Neural progenitor cell (in vitro differentiated cells): ENCODE results near the gene SNX17. TPM values are rescaled to one million over a fixed set of nuclear protein-coding genes. Genes with fewer than 3 reads are reported as not detected.

Experiments used
- DNase-seq: peaks from one replicate; pipeline ENCODE4 v3.0.0-alpha.2; 2016; ENCODE audit warnings: low spot score
- H2AFZ ChIP-seq: fragments of 200-600 bp; sonication (generic); replicated peaks from 2 replicates; pipeline ENCODE4 v1.6.1; 2016; ENCODE audit warnings: antibody characterized with exemption
- H3F3A ChIP-seq: fragments of 200-600 bp; sonication (generic); 2 replicates; pipeline ENCODE4 v1.6.1; 2016; ENCODE audit warnings: antibody characterized with exemption, low read depth
- H3K27ac ChIP-seq: fragments of 200-600 bp; sonication (generic); 2 replicates; pipeline ENCODE4 v1.5.1; 2016; ENCODE audit warnings: mild to moderate bottlenecking
- H3K27me3 ChIP-seq: fragments of 200-600 bp; sonication (generic); 2 replicates; pipeline ENCODE4 v1.6.1; 2016; ENCODE audit warnings: mild to moderate bottlenecking, moderate library complexity
- H3K36me3 ChIP-seq: fragments of 200-600 bp; sonication (generic); 2 replicates; pipeline ENCODE4 v1.5.1; 2016
- H3K4me1 ChIP-seq: fragments of 200-600 bp; sonication (generic); 2 replicates; pipeline ENCODE4 v1.6.1; 2016; ENCODE audit warnings: mixed run types
- H3K4me2 ChIP-seq: fragments of 200-600 bp; sonication (generic); 2 replicates; pipeline ENCODE4 v1.6.1; 2016
- H3K4me3 ChIP-seq: fragments of 200-600 bp; sonication (generic); 2 replicates; pipeline ENCODE4 v1.5.1; 2016
- H3K79me2 ChIP-seq: fragments of 200-600 bp; sonication (generic); 2 replicates; pipeline ENCODE4 v1.6.1; 2016; ENCODE audit warnings: low read depth
- H3K9ac ChIP-seq: fragments of 200-600 bp; sonication (generic); 2 replicates; pipeline ENCODE4 v1.6.1; 2016
- H3K9me3 ChIP-seq: fragments of 200-600 bp; sonication (generic); 2 replicates; pipeline ENCODE4 v1.5.1; 2016; ENCODE audit warnings: low read depth
- H4K20me1 ChIP-seq: fragments of 200-600 bp; sonication (generic); 2 replicates; pipeline ENCODE4 v1.6.1; 2016; ENCODE audit warnings: low read depth
- H3K27ac Mint-ChIP-seq: 3 replicates; pipeline ENCODE4 v1.8.0; 2021; ENCODE audit warnings: mixed read lengths
- H3K27me3 Mint-ChIP-seq: 2 replicates; pipeline ENCODE4 v1.8.0; 2022; ENCODE audit warnings: low read depth, mild to moderate bottlenecking, inconsistent platforms, moderate library complexity, mixed read lengths; ENCODE audit not compliant: insufficient read depth
- H3K36me3 Mint-ChIP-seq: 3 replicates; pipeline ENCODE4 v1.8.0; 2021; ENCODE audit warnings: mixed read lengths
- H3K4me1 Mint-ChIP-seq: 3 replicates; pipeline ENCODE4 v1.8.0; 2021; ENCODE audit warnings: mixed read lengths
- H3K4me3 Mint-ChIP-seq: 3 replicates; pipeline ENCODE4 v1.8.0; 2021; ENCODE audit warnings: mild to moderate bottlenecking, moderate library complexity, mixed read lengths
- H3K9me3 Mint-ChIP-seq: 3 replicates; pipeline ENCODE4 v1.8.0; 2020; ENCODE audit warnings: mixed read lengths
- CTCF ChIP-seq: fragments of 200-600 bp; sonication (generic); IDR thresholded peaks from 2 replicates; pipeline ENCODE4 v1.5.1; 2017; ENCODE audit warnings: antibody characterized with exemption, mild to moderate bottlenecking
- EZH2 ChIP-seq: fragments of 200-600 bp; sonication (generic); IDR thresholded peaks from 2 replicates; pipeline ENCODE4 v1.6.1; 2017; ENCODE audit warnings: antibody characterized with exemption, mild to moderate bottlenecking, moderate library complexity
- EZH2phosphoT487 ChIP-seq: fragments of 200-600 bp; sonication (generic); IDR thresholded peaks from 2 replicates; pipeline ENCODE4 v1.6.1; 2017; ENCODE audit warnings: antibody characterized with exemption
- total RNA-seq: library from RNA; depleted of rRNA; stranded (reverse); fragments of >200 nt; gene quantifications from 2 replicates; pipeline ENCODE4 v1.2.3, GENCODE V29; 2015; ENCODE audit warnings: low replicate concordance

SNX17 gene
- total RNA-seq, 1 donor from 2014 or later, result 65.2 TPM

- Mint-ChIP-seq H3K36me3 (peaks cover 28% of the 10 kb centered on the region), H3K4me1 (peaks cover 24% of the 10 kb centered on the region), H3K9me3 (no peaks in the 10 kb centered on the region), H3K27ac (peak overlapping the region; percentile 14), H3K27me3 (peaks cover 14% of the 10 kb centered on the region), H3K4me3 (peak overlapping the region; percentile 96)
- Histone ChIP-seq H3K4me2 (peak overlapping the region; percentile 84), H3K9ac (peak overlapping the region; percentile 47), H4K20me1 (no peaks in the 10 kb centered on the region), H3K36me3 (no peaks in the 10 kb centered on the region), H3K27me3 (no peaks in the 10 kb centered on the region), H3K9me3 (no peaks in the 10 kb centered on the region), H3K79me2 (peaks cover 23% of the 10 kb centered on the region), H3F3A (peaks cover 51% of the 10 kb centered on the region), H3K4me3 (peak overlapping the region; percentile 61), H2AFZ (no peak overlapping the region), H3K27ac (peak overlapping the region; percentile 29), H3K4me1 (peaks cover 8% of the 10 kb centered on the region)
- no peak for TF ChIP-seq EZH2phosphoT487
- no peak for DNase-seq
Observed at GRCh38 chr2:27378809-27379290, 8.4 kb downstream of the SNX17 start.

GRCh38 chr2:27379383-27379835, 9.0 kb downstream of the SNX17 start:
- H3K9me3 ChIP-seq, result no peaks in the 10 kb centered on the region
- peak overlapping the region; percentile 84 for H3K4me2 ChIP-seq
- peaks cover 23% of the 10 kb centered on the region for H3K79me2 ChIP-seq
- no peaks in the 10 kb centered on the region for H3K36me3 ChIP-seq
- peaks cover 8% of the 10 kb centered on the region for H3K4me1 ChIP-seq
- peaks cover 47% of the 10 kb centered on the region for H3F3A ChIP-seq
- peak overlapping the region; percentile 94 for H3K27ac Mint-ChIP-seq
- H3K4me1 Mint-ChIP-seq, result peaks cover 24% of the 10 kb centered on the region
- peaks cover 14% of the 10 kb centered on the region for H3K27me3 Mint-ChIP-seq
- TF ChIP-seq CTCF (no peak), EZH2phosphoT487 (no peak), EZH2 (no peak)
- H3K4me3 ChIP-seq, result peak overlapping the region; percentile 61
- peaks cover 28% of the 10 kb centered on the region for H3K36me3 Mint-ChIP-seq
- peak overlapping the region; percentile 96 for H3K4me3 Mint-ChIP-seq
- no peaks in the 10 kb centered on the region for H3K27me3 ChIP-seq
- H4K20me1 ChIP-seq, result no peaks in the 10 kb centered on the region
- H3K27ac ChIP-seq, result peak overlapping the region; percentile 95
- no peak overlapping the region for H2AFZ ChIP-seq
- DNase-seq, result no peak
- H3K9ac ChIP-seq, result peak overlapping the region; percentile 47
- no peaks in the 10 kb centered on the region for H3K9me3 Mint-ChIP-seq

- Histone ChIP-seq H3K4me3 (peak overlapping the region; percentile 61), H3K27ac (peak overlapping the region; percentile 95), H3K4me2 (peak overlapping the region; percentile 84), H3K79me2 (peaks cover 23% of the 10 kb centered on the region), H3F3A (peaks cover 47% of the 10 kb centered on the region), H3K9ac (peak overlapping the region; percentile 47), H4K20me1 (no peaks in the 10 kb centered on the region), H3K27me3 (no peaks in the 10 kb centered on the region), H2AFZ (no peak overlapping the region), H3K4me1 (peaks cover 8% of the 10 kb centered on the region), H3K36me3 (no peaks in the 10 kb centered on the region), H3K9me3 (no peaks in the 10 kb centered on the region)
- TF ChIP-seq EZH2phosphoT487, result no peak
- no peak for TF ChIP-seq CTCF
- TF ChIP-seq EZH2, result no peak
- H3K9me3 Mint-ChIP-seq, result no peaks in the 10 kb centered on the region
- H3K4me1 Mint-ChIP-seq, result peaks cover 24% of the 10 kb centered on the region
- H3K27ac Mint-ChIP-seq, result peak overlapping the region; percentile 94
- peak overlapping the region; percentile 96 for H3K4me3 Mint-ChIP-seq
- peaks cover 14% of the 10 kb centered on the region for H3K27me3 Mint-ChIP-seq
- DNase-seq, result no peak
- H3K36me3 Mint-ChIP-seq, result peaks cover 26% of the 10 kb centered on the region
Observed at GRCh38 chr2:27379836-27380625, 9.6 kb downstream of the SNX17 start.
